Measurements from ENCODE around the gene TPST2. TPM values are rescaled to one million over a fixed set of nuclear protein-coding genes. Genes with fewer than 3 reads are reported as not detected.

TPST2 gene
- total and polyA plus RNA-seq, 9 of the 15 experiments (the other 6 are each of a cell fraction or from before 2014, with no cell fraction given), result 14.2 to 123 (median 60.1) TPM

- TF ChIP-seq KDM1A (IDR thresholded peaks at IDR 0.05) (peak; percentile 97 to 99), NR1H2 (CRISPR knock-in tag; IDR thresholded peaks at IDR 0.05) (no peak), ZNF431 (CRISPR knock-in tag; IDR thresholded peaks at IDR 0.05) (no peak), HNRNPK (IDR thresholded peaks at IDR 0.05; ENCODE audit: low read depth, low read length, poor library complexity, severe bottlenecking) (no peak), AFF1 (IDR thresholded peaks at IDR 0.05; ENCODE audit: low read depth in 1 of 2, partially characterized antibody in 2 of 2) (no peak), FOXK2 (conservative IDR thresholded peaks at IDR 0.05 in 1 of 2, IDR thresholded peaks at IDR 0.05 in 1 of 2; ENCODE audit: low read depth in 2 of 2) (no peak), HMGXB4 (CRISPR knock-in tag; IDR thresholded peaks at IDR 0.05) (no peak), TFAM (CRISPR knock-in tag; conservative IDR thresholded peaks at IDR 0.05) (no peak), ZNF253 (CRISPR knock-in tag; conservative IDR thresholded peaks at IDR 0.05) (no peak), ZBTB40 (IDR thresholded peaks at IDR 0.05) (no peak), ZBTB40 (CRISPR knock-in tag; IDR thresholded peaks at IDR 0.05) (no peak), C11orf30 (IDR thresholded peaks at IDR 0.05; ENCODE audit: low read depth) (peak; percentile 90)
These were observed 106.2 kb downstream of the TPST2 start, which contains the start of the genes HPS4 and SRRD (continued) for GRCh38 chr22:26483439-26484359.
